SK-N-MC (cell line): ENCODE results near the gene PDK2.

Experiments used
- DNase-seq: peaks from one replicate; pipeline ENCODE4 v3.0.0-alpha.2; 2011; ENCODE audit warnings: low read depth, low spot score
- H3K27ac ChIP-seq: fragments of 200-600 bp; sonication (generic); 2 replicates; pipeline ENCODE4 v1.5.1; 2016; ENCODE audit warnings: mixed run types
- H3K36me3 ChIP-seq: fragments of 200-600 bp; sonication (generic); 2 replicates; pipeline ENCODE4 v1.6.1; 2017; ENCODE audit warnings: antibody characterized with exemption, low read length, mixed read lengths; ENCODE audit not compliant: insufficient read depth
- H3K4me3 ChIP-seq: fragments of 200-600 bp; sonication (generic); 2 replicates; pipeline ENCODE4 v1.5.1; 2016
- H3K9ac ChIP-seq: fragments of 200-600 bp; sonication (generic); 2 replicates; pipeline ENCODE4 v1.8.0; 2017; ENCODE audit warnings: mixed run types, mixed read lengths; ENCODE audit not compliant: insufficient read length
- H3K9me3 ChIP-seq: fragments of 200-600 bp; sonication (generic); 2 replicates; pipeline ENCODE4 v1.6.1; 2017; ENCODE audit warnings: low read depth, mild to moderate bottlenecking, antibody characterized with exemption, low read length, moderate library complexity, mixed read lengths
- EZH2 ChIP-seq: fragments of 200-600 bp; sonication (generic); IDR thresholded peaks from one replicate; pipeline ENCODE4 v1.6.1; 2017; ENCODE audit warnings: antibody characterized with exemption
- FOXP2 ChIP-seq: optimal IDR thresholded peaks from 2 replicates; pipeline ENCODE3; 2011; ENCODE audit warnings: mild to moderate bottlenecking, moderate library complexity; ENCODE audit not compliant: insufficient read depth; ENCODE audit errors: extremely low read length, control extremely low read depth
- POLR2AphosphoS5 ChIP-seq: IDR thresholded peaks from 2 replicates; pipeline ENCODE4 v1.6.1; 2012; ENCODE audit warnings: mild to moderate bottlenecking, low read depth, low read length, borderline replicate concordance

PDK2 gene

DNA sequence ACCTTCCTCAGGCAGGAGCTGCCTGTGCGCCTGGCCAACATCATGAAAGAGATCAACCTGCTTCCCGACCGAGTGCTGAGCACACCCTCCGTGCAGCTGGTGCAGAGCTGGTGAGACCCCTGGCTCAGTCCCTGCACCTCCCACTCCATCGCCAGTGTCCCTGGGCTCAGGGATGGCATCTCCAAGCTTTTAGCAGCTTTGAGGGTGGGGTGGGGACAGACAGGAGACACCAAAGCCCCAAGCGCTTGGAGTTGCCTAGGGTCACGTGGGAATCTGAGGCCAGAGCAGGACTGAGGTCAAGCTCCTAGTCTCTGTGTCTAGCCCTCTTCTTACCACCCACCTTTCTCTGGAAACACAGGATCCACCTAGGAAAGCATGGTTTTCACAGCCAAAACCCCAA, 2.3 kb downstream of the PDK2 start:
- Histone ChIP-seq H3K4me3 (no peak overlapping the region), H3K27ac (no peak overlapping the region), H3K36me3 (no peaks in the 10 kb centered on the region), H3K9ac (no peak overlapping the region), H3K9me3 (no peaks in the 10 kb centered on the region)
- no peak for DNase-seq
- TF ChIP-seq EZH2 (no peak), POLR2AphosphoS5 (no peak), FOXP2 (no peak)

DNA sequence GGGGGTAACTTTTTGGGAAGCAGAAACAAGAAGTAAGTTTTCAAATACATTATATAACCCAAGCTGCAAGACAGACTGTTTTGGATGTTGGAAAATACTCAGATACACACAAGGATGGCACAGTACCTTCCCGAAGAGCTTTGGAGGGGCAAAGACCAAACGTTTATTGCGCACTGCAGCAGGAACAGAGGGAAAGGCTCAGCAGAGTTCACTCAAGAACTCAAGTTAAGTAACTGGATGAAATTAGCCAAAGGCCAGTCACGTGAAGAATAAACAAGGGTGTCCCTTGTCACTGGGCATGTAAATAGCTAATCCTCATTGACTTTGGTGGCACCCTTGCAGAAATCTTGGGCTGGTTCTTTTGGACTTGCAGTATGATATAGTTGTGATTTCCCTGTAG, 2.8 kb downstream of the PDK2 start:
- Histone ChIP-seq H3K36me3 (no peaks in the 10 kb centered on the region), H3K9me3 (no peaks in the 10 kb centered on the region), H3K9ac (no peak overlapping the region), H3K27ac (no peak overlapping the region), H3K4me3 (no peak overlapping the region)
- TF ChIP-seq POLR2AphosphoS5 (no peak), EZH2 (no peak), FOXP2 (no peak)
- DNase-seq, result no peak

DNA sequence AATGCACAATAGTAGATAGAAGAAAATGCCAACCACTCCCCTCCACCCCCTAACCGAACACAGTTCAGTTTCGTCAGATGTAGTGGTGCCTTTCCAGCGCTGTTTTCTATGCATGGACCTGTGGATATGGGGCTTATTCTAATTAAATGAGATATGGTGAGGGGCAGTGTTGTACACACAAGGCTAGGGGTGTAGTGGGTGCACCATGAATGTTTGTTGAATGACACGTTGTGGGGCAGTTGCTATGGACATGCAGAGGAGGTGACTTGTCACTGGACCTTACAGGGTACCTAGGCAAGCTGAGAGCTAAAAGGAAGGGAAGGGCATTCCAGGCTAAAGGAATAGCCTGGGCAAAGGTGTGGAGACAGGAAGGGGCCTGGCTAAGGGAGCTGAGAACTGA, 3.4 kb downstream of the PDK2 start:
- H3K9ac ChIP-seq, result no peak overlapping the region
- no peaks in the 10 kb centered on the region for H3K36me3 ChIP-seq
- no peak overlapping the region for H3K27ac ChIP-seq
- TF ChIP-seq FOXP2 (no peak), EZH2 (no peak), POLR2AphosphoS5 (no peak)
- H3K9me3 ChIP-seq, result no peaks in the 10 kb centered on the region
- no peak for DNase-seq
- H3K4me3 ChIP-seq, result no peak overlapping the region

DNA sequence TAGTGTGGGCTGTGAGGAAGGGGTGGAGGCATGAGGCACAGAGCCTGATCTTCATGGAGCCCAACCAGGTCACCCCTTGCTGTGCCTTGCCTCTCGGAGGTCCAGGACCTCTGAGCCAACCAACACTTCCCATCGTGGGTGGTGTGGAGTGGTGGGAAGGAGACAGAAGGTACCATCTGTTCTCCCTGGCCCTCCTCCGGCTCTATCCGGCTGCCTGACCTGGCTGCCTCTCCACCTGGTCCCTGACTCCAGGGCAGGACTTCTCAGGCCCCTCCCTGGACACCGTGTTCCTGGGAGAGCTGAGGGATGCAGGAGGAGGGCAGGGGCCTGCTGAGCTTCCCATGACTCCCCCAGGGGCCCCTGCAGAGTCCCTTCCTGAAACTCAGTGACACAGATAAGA, 3.9 kb downstream of the PDK2 start:
- Histone ChIP-seq H3K9ac (no peak overlapping the region), H3K4me3 (no peak overlapping the region), H3K9me3 (no peaks in the 10 kb centered on the region), H3K27ac (no peak overlapping the region), H3K36me3 (no peaks in the 10 kb centered on the region)
- no peak for DNase-seq
- TF ChIP-seq FOXP2 (no peak), EZH2 (no peak), POLR2AphosphoS5 (no peak)

DNA sequence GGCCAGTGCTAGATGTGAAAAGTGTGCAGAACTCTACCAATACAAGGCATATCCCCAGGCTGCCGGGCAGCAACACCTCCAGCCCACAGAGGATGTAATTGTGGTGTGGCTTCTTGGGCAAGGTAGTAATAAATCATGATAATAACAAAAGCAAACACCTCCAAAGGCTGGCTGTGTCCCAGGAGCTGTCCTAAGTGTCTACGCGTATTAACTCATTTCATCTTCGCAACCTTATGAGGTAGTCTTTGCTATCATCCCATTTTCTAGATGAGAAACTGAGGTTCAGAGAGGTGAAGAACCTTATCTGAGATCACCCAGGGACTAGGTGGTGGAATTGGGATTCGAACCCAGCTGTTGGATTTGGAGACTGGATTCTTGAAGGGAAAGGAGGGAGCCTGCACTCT, 5.3 kb downstream of the PDK2 start:
- Histone ChIP-seq H3K9ac (no peak overlapping the region), H3K27ac (no peak overlapping the region)

DNA sequence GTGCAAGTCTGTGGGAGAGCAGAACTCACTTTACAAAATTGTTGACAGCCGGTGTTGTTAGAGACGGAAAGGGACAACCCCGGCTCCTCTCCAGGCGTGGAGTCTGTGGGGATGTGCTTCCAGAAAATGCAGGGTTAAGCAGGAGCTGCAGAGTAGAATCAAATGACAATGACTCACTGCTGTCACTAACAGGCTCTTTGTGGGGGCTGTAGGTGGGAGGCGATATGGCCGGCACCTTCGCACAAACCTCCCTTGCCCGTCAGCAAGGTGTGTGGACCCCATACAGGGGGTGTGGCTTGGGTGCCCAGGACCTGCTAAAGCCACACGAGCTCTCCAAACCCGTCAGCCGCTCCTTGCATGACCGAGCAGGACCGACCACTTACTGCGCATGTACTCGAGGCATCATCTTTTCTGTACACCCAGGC, 5.8 kb downstream of the PDK2 start:
- no peak for TF ChIP-seq POLR2AphosphoS5
- TF ChIP-seq FOXP2, result no peak
- no peak for TF ChIP-seq EZH2
- Histone ChIP-seq H3K36me3 (no peaks in the 10 kb centered on the region), H3K27ac (no peak overlapping the region), H3K9me3 (no peaks in the 10 kb centered on the region), H3K9ac (no peak overlapping the region), H3K4me3 (no peak overlapping the region)
- DNase-seq, result no peak

More for the DNA sequence above, 5.3 kb downstream of the PDK2 start:
- no peaks in the 10 kb centered on the region for H3K9me3 ChIP-seq
- no peak for TF ChIP-seq FOXP2
- TF ChIP-seq EZH2, result no peak
- TF ChIP-seq POLR2AphosphoS5, result no peak
- H3K4me3 ChIP-seq, result no peak overlapping the region
- no peak for DNase-seq
- no peaks in the 10 kb centered on the region for H3K36me3 ChIP-seq

DNA sequence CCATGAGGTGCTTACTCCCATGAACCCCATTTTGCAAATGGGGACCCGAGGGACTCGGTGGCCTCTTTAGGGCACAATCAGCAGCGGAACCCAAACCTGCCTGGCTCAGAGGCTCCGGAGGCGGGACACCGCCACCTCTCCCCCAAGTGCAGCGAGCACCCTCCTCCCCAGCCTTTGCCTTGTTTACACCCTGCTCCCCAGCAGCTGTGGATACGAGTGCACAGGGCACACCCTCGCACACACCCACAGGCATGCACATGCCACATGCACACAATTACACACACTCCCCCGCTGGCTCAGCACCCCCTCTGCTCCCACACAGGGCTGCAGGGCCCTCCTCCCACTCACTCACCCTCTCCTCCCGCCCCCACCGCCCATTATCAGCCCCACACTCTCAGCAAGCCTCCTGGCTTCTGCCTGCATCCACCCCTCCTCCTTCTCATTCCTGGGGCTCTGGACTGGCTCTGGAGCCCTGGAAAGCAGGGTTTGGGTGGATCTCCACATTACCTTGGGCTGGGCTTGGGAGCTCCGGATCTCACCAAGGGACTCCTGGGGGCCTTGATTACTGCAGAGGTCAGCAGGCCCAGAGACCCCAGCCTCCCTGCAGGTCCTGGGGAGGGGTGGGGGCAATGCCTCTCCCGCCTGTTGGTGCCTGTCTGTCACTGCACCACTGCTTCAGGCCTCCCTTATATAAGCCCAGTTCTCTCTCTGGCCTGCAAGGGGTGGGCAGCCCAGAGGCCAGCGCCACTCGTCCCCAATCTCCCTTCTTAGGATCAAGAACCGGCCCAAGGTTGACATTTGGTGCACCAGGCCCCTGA, 6.4 kb downstream of the PDK2 start:
- no peak overlapping the region for H3K27ac ChIP-seq
- H3K4me3 ChIP-seq, result no peak overlapping the region
- peak; percentile 58 for TF ChIP-seq FOXP2
- no peak for TF ChIP-seq EZH2
- TF ChIP-seq POLR2AphosphoS5, result no peak
- DNase-seq, result no peak
- no peaks in the 10 kb centered on the region for H3K36me3 ChIP-seq
- H3K9ac ChIP-seq, result peak overlapping the region; percentile 22
- no peaks in the 10 kb centered on the region for H3K9me3 ChIP-seq

DNA sequence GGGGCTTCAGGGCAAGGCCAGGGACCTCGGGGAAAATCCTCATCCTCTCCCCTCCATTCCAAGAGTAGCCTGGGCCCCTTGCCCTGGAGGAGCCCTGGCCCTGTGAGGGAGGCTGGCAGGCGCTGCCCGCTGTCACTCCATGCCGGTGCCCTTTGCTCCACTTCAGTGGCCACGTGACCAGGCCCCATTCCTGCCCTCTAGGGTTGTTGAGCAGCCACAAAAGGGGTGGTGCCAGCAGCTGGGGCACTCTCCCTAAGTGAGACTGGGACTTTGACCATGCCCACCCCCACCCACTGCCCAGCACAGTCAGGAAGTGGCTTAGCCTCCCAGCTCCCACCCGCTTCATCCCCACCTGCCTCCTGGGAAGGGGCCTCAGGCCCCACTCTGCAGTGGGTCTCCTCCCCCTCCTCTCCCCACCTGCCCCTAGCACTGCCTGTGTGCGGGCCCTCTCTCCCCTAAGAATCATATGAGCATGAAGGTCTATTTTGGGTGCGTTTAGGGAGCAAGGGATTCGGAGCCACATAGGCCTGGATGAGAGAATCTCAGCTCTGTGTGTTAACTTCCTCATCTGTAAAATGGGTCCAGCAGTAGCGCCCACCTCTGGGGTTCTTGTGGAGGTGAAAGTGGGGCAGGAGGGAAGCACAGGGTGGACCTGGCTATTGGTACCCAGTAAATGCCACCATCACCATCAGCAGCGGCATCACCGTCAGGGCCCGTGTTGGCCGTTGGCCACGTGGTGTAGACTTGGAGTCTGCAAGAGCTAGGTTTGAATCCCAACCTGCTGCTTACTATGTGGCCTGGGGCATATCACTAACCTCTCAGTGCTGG, 7.2 kb downstream of the PDK2 start:
- no peaks in the 10 kb centered on the region for H3K9me3 ChIP-seq
- H3K4me3 ChIP-seq, result no peak overlapping the region
- TF ChIP-seq EZH2 (no peak), POLR2AphosphoS5 (no peak), FOXP2 (no peak)
- DNase-seq, result no peak
- H3K27ac ChIP-seq, result no peak overlapping the region
- no peaks in the 10 kb centered on the region for H3K36me3 ChIP-seq
- H3K9ac ChIP-seq, result no peak overlapping the region
